Ishikawa (cell line): Measurements from ENCODE around the gene NBPF4.

ENCODE experiments used
- EP300 ChIP-seq: IDR thresholded peaks from 2 replicates; pipeline ENCODE4 v1.6.1; 2012; ENCODE audit warnings: borderline replicate concordance
- TAF1 ChIP-seq: IDR thresholded peaks from 2 replicates; pipeline ENCODE4 v1.6.1; 2012; ENCODE audit warnings: low read depth, mild to moderate bottlenecking
- TEAD4 ChIP-seq: IDR thresholded peaks from 2 replicates; pipeline ENCODE4 v1.6.1; 2012
- TF ChIP-seq, protein P1 (sequence below): IDR thresholded peaks from 2 replicates; pipeline ENCODE4 v1.6.1; 2012

GRCh38 chr1:108208724-108209446 is 35.0 kb downstream of the NBPF4 start:
- no peak for TF ChIP-seq TEAD4
- TF ChIP-seq EP300: no peak
- TF ChIP-seq TAF1: no peak
- TF ChIP-seq, protein P1, sequence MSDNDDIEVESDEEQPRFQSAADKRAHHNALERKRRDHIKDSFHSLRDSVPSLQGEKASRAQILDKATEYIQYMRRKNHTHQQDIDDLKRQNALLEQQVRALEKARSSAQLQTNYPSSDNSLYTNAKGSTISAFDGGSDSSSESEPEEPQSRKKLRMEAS: no peak
